NCI-H1105 (cell line): ENCODE data around the gene PACRG.

Experiments used
- DNase-seq: peaks from one replicate; lab custom pipeline; 2025; lab: John Stamatoyannopoulos, UW

PACRG gene

DNA sequence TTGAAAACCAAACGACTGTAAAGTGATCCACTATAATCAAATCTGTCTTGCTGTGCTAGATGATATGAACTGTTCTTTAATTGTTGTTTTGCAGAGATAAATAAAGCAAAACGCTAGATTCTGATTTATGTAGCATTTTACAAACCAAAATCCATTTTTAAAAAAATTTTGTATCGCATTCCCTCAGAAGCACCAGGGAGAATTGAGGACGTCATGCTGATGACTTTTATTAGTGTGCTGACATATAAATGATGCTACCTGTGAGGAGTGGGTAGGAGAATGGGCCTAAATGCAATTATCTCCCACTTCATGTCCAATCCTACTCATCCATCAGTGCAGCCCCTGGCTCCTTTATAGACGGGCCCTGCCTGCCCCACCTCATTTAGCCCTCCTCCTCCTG lies 282.4 kb downstream of the PACRG start:
- DNase-seq = no peak

DNA sequence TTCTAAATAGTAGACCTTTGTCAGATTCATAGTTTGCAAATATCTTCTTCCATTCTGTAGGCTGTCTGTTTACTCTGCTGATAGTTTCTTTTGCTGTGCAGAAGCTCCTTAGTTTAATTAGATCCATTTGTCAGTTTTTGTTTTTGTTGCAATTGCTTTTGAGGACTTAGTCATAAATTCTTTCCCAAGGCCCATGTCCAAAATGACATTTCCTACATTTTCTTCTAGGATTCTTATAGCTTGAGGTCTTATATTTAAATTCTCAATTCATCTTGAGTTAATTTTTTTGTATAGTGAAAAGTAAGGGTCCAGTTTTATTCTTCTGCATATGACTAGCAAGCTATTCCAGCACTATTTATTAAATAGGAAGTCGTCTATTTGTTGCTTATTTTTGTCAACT lies 287.0 kb downstream of the PACRG start:
- no peak for DNase-seq

DNA sequence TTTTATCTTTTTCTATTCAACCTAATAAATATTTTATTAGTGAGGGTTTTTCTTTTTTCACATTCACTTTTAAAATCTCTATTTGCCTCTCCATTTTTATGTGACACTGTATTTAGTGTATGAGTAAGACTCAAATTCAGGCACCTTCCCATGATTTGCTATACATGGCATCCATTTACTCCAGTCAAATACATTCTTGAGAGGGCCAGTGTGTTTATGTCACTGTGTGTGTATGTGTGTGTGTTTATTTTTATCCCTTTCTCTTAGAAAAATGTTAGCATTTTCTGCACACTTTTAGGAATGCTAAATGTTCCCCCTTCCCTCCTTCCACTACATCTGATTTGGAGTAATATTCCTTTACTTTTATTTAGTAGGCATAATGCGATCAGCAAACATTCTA lies 290.0 kb downstream of the PACRG start:
- no peak for DNase-seq

DNA sequence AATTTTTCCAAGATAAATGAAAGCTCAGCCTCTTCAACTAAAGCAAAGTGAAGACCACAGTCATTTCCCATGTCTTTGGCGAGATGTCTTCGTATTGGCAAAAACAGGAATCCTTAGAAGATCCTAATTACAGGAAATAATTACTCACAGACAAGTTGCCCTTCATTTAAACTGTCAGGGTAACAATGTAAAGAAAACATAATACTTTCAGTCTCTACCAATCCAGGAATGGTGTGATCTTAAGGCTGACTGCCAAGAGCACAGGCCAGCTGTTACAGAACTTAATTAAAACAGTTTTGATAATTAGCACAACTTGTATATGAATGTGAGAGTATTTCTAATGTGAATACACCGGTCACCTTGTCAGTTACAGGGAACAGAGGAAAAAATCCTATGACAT lies 292.2 kb downstream of the PACRG start:
- peak; percentile 33 for DNase-seq

DNA sequence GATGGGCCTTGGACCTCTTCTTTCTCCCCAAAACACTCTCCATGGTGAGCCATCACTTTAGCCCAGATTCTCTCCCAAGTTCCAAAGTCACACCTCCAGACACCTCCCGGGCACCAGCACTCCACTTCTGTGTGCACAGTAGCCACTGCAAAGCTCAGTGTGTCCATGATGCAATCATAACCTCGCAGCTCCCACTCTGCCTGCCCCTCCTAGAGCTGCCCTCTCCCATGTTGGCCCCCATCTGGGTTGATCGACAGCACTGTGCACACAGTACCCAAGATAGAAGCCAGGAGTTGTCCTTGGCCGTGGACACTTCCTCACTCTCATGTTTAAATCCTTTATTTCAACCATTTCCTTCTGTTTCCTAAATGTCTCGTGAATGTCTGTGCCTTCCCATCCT lies 293.3 kb downstream of the PACRG start:
- DNase-seq = no peak

DNA sequence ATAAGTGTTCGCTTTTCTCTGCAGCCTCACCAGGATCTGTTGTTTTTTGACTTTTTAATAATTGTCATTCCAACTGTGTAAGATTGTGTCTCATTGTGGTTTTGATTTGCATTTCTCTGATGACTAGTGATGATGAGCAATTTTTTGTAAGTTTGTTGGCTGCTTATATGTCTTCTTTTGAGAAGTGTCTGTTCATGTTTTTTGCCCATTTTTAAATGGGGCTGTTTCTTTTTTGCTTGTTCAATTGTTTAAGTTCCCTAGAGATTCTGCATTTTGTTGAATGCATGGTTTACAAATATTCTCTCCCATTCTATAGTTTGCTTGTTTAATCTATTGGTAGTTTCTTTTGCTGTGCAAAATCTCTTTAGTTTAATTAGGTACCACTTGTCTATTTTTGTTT lies 295.9 kb downstream of the PACRG start:
- DNase-seq = no peak

DNA sequence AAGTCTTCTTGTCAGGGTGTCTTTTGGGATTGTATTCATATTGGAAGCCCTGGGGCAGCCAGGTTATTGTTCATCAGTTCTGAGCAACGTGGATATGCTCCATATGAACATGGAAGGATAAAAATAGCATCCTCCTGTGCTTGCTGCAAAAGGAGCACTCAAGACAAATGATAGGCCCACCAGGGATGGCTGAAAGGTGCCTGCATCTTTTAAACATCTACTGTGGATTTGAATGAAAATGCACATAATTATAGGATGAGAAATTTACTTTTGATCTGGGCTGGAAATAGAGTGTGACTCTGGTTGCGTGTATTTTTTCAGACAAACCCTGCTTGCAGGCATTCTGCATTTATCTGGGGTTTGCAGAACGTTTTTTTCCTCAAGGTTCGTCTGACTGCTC lies 299.1 kb downstream of the PACRG start:
- DNase-seq = no peak

DNA sequence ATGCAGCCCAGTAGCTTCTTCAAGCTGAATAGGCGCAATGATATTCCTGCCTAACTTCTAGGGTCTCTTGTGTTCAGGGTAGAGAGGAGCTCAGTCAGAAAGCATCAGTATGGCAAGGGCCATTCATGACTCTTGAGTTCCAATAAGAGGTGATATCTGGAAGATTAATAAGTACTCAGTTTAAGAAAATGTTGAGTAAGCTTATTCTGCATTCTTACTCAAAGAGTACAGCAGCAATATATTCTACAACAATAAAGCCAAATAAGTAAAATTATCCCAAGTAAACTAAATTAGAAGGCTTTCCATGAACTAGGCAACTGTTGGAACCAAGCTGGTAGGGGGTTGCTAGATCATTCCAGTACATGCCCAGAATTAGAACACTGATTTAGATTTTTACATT lies 303.2 kb downstream of the PACRG start:
- DNase-seq = no peak

DNA sequence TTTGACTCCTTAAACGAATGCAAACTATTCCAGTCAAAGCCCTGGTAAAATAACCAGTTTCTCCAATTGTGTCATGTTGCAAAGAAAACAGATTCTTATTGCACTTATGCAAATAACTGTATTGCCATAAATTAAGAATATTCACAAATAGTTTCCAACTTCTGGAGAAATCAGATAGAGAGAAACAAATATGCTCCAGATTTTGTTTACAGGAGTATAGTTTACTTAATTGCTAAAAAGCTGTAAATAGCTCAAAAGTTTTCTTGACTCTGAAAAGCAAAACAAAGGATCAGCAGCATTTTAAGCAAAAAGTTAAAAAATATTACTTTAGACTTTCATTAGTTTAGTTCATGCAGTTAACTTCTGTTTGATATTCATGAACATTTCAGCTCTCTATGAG lies 304.2 kb downstream of the PACRG start:
- DNase-seq = no peak

DNA sequence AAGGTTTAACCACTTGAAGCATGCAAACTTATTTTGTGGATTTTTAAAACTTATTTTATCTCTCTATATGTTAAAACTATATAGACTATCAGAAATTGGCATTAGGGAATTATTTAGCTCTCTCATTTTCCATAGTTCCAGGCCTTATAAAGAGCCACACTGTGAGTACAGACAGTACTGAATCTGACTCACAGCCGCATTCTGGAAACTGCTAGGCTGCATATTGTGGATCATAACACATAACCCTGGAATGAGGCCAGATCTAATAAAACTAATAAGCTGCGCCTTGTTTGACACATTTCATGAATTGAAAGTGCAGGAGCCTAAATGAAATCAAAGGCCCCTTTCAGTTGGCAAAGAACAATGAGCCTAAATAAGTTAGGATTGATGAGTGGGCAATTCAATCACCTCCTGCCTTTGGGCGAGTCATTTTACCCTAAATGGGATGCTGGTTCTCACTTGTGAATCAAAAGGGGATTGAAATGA lies 308.4 kb downstream of the PACRG start:
- DNase-seq = peak; percentile 77

DNA sequence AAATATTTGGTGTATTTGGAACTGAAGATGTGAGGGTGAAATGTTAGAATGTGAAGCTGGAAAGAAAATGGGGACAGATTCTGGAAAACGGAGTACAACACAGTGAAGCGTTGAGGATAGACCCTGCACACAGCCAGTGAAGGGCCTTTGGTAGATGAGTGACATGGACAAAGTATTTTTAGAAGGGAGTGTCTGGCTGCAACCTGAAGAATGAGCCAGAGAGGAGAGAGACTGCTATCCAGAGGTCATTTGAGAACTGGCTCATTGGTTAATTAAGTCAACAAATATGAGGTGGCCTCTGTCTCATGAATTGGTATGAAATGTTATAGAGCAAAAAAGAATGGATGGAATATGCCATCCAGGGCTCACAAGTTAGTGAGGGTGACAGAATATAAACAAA lies 310.5 kb downstream of the PACRG start:
- no peak for DNase-seq

DNA sequence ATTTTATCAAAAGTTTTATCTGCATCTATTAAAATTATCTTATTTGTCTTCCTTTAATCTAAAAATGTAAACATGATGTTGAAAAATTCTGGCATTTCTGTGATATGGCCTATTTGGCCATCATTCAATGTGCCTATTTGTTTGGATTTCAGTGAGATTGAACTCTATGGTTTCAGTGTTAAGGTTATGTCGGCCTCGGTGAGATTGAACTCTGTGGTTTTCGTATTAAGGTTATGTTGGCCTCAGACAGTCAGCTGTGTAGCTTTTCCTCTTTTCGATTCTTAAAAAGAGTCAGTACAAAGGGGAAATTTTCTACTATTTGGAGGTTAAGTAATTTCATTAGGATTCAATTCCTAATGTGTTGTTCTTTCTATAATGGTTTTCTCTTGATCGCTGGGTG lies 320.6 kb downstream of the PACRG start:
- DNase-seq = no peak

DNA sequence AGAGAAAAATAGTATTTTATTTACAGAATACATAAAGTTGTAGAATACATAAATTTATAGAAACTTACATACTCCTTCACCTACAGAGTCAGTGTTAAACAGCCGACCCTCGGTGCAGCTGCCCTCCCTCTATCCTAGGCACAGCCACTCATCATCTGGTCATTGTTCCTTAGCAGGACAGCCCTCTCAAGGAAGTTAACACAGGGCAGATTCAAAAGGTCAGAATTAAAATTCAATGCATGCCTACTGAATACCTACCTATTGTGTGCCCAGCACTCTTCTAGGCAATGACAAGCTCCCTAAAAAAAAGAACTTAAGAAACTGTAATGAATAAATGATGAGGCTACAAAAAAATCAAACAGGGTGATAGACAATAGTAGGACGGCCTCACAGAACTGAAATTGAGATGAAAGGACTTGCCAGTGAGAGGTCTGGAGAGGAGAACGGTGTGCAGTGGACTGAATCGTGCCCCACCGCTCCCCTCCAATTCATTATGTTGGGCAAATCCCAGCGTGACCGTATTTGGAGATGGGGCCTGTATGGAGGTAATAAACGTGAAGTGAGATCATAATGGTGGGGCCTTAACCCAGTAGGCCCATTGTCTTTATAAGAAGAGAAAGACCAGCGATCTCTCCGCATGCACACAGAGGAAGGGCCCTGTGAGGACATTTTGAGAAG lies 326.0 kb downstream of the PACRG start:
- no peak for DNase-seq

DNA sequence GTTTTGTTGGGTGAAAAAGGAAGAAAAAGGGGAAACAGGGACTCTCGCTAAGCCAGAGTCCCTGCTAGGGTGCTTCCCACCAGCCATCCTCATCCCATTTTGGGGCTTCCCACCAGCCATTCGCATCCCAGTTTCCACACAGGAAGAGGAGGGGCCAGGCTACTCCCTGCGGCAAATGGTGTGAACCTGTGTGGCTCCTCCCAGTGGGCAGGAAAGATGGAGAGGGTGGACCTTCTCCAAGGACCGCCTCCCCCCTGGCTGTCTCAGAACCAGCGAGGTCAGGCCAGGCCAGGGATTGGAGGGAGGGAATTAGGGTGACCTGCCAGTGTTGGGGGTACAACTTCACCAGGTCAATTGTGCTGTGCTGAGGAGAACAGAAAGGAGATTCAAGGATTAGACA lies 326.9 kb downstream of the PACRG start:
- no peak for DNase-seq

DNA sequence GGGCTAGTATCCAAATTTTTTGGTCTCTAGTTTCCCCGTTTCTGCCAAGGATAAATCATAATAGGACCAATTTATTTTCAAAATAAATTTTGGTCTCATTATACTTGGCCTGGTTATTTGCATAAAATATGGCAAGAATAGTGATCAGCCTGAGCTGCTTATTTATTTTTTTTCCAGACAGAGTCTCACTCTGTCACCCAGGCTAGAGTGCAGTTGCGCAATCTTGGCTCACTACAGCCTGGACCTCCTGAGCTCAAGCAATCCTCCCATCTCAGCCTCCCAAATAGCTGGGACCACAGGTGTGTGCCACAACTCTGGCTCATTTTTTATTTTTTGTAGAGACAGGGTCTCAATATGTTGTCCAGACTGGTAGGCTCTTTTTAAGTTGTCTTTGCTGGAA lies 329.5 kb downstream of the PACRG start:
- DNase-seq = no peak

DNA sequence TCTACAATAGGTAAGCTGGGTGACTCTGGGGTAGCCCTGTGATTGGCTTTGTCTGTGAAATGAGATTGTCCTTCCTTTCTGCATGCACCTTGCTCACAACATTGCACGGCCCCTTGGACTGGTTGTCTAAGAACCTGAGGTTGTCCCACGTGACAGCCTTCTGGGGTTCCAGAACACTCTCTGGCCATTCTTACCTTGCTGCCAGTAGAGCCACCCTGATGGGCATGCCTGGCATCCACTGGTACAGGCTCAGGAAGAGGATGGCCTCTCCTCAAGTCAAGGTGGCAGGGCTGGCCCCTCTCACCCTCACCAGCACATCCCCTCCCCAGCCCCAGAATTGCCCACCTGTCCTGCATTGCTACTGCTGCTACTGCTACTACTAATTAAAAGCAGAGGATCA lies 335.0 kb downstream of the PACRG start:
- no peak for DNase-seq

DNA sequence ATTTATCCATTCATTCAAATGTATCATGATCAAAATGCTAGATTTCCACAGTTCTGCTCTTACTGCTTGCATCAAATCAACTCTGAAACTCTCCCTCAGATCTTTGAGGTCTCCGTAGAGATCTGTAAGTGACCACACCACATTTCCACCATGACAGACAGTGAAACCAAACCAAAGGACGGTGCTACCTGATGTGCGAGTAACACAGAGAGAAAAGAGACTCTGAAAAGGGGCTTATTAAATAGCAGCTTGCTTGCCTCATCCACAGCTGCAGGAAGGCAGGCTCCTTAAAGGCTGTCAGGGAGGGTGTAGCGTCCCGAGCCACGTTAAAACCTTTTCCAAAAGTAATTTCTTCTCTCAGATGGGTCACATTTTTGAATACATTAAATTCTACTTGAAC lies 335.8 kb downstream of the PACRG start:
- no peak for DNase-seq

DNA sequence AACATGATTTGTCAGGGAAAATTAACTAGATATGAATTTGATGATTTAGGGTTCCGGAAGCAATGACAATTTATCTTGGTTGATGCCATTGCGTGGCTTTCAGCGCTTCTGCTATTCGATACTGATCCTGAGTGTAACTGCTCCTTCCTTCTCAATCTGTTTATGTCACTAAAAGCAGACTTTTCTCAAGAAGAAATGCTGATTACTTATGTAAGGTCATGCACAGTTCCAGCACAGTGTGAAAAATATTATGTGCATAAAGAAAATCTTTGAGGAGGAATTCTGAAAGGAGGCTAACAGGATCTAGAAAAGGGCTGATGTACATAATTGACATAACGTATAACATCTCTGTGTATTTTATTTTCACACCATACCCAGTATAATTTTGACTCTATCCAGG lies 336.6 kb downstream of the PACRG start:
- DNase-seq = no peak

DNA sequence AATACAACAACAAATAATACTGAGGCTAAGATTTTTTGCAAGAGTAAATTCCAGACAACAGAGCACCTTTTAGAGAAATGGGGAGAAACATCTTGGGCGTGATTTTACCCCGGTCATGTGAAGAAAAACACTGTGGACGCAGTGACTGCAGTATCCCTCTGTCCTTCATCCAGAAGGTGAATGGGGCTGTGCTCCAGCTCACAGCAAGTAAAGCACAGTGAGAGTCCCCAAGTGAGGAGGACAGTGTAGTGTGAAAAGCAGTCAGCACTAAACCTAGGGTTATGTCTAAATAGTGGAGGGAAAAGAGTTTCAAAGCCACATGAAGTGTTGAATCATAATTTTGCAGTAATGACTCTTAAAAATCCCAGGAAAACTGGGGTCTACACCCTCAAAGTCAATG lies 338.4 kb downstream of the PACRG start:
- no peak for DNase-seq

DNA sequence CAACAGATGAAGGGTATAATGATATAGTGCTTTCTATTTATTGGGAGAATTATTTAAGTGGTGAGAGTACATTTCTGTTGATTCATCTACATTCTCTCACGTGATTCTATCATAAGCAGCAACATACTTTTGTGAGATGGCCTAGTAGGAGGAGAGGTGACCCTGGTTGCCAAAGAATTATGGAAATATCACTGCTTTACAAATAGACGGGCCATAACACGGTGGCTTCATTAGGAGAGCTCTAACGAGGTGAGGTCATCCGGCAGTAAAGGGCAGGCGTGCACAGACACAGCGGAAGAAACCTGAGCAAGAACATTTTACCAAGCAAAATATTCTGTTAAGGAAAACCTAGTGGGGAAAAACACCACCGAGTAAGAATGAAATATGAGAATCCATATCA lies 349.4 kb downstream of the PACRG start:
- DNase-seq = no peak

DNA sequence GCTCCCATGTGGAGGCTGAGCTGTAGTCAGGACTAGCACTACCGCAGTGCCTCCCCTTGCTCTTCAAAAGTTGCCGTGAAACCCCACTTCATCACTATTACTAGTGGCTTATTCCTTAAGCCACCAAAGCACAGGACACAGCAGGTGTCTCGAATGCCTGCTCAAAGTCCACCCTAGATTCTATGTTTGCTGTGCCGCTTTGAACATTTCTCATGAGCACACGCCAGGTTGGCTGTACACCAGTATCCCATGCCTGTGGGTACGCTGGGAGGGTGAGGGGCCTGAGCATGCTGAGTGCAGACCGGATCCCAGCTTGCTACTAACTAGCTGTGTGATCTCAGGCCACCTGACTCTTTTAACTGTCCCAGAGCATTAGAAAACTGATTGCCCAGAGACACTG lies 350.9 kb downstream of the PACRG start:
- no peak for DNase-seq

DNA sequence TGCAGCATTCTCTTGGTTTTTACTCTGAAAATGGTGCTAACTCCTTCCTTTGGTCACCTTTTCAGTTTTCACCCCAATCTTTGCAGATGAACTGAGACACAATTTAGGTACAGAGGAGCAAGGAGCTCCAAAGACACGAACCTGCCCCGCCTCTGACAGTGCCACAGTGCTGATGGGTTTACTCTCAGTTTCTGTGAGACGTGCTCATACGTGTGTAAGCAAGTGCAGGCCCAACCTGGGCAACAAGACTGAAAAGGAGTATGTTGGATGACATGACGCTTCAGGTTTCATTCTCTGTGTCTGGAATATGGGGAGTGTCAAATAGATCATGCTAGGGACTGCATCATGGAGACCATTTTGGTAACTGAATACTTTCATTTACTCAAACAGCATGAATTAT lies 352.5 kb downstream of the PACRG start:
- no peak for DNase-seq

DNA sequence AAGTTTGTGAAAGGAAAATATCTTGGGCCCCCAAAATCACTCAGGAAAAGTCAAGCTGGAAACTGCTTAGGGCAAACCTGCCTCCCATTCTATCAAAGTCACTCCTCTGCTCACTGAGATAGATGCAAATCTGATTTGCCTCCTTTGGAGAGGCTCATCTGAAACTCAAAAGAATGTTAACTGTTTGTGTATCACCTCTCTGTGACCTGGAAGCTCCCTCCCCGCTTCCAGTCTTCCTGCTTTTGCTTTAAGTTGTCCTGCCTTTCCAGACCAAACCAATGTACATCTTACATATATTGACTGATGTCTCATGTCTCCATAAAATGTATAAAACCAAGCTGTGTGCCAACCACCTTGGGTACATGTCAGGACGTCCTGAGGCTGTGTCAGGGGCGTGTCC lies 355.4 kb downstream of the PACRG start:
- no peak for DNase-seq

DNA sequence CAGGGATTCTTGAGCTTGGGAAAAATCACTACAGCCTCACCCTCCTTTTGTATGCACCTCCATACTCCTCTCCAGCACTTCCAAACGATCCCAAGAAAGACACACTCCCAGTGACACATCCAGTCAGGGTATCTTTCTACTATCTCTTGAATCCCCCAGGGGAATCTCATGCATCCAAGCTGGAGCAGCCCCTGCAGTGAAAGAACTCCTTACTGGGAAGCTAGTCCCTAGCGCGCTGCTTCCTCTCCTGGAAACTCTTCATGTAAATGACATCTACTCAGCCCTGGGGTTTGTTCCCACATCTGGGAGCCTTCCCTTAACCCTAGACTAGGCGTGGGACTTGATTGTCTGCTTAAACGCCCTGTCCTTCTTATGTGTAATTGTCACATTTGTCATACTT lies 357.7 kb downstream of the PACRG start:
- DNase-seq = no peak
